BE2C (cell line): ENCODE results near the gene CASK.

Experiments used
- DNase-seq: peaks from one replicate; pipeline ENCODE4 v3.0.0-alpha.2; 2020
- H3K27me3 ChIP-seq: fragments of 250-450 bp; sonication (Bioruptor Pico); 2 replicates; pipeline ENCODE4 v1.5.1; 2020; ENCODE audit warnings: mild to moderate bottlenecking
- H3K36me3 ChIP-seq: fragments of 250-450 bp; sonication (Bioruptor Pico); 2 replicates; pipeline ENCODE4 v1.5.1; 2020; ENCODE audit warnings: mild to moderate bottlenecking
- H3K4me1 ChIP-seq: fragments of 250-450 bp; sonication (Bioruptor Pico); 2 replicates; pipeline ENCODE4 v1.5.1; 2020
- H3K4me3 ChIP-seq: 2 replicates; pipeline ENCODE4 v1.5.1; 2011; ENCODE audit warnings: low read depth, low read length
- H3K9me3 ChIP-seq: fragments of 250-450 bp; sonication (Bioruptor Pico); 2 replicates; pipeline ENCODE4 v1.5.1; 2020
- CTCF ChIP-seq: IDR thresholded peaks from 2 replicates; pipeline ENCODE4 v1.5.1; 2012; ENCODE audit warnings: mild to moderate bottlenecking, low read depth, low read length

The CASK gene

DNA sequence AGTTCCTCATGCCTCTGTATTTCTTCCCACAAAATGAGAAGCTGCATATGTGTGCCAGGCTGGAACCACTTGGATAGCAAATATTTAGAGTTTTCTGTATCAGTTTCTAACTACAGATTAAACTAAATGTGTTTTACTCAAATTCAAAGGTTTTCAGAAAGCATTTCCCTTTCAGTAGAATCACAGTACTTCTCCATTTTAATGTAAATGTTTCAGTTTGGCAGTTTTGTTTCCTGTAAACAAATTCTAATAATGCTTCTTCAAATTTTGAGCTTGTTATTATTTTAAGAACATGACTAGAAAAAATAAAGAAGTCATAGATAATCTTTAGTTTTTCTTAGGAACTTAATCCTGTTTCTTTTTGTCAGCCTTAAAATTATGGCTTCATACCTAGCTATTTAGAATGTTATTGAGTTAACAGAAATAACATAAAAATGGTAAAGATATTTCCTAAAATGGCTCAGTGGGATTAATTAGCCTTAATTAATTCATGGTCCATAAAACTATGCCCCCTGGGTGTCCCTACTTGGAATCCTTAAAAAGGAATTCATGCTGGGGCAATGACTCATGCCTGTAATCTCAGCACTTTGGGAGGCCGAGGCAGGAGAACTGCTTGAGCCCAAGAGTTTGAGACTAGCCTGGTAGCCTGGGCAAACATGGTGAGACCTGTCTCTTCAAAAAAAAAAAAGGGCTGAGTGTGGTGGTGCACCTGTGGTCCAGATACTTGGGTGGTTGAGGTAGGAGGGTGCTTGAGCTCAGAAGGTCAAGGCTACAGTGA is 318.4 kb downstream of the CASK start:
- H3K27me3 ChIP-seq: no peaks in the 10 kb centered on the region
- no peak overlapping the region for H3K4me3 ChIP-seq
- no peaks in the 10 kb centered on the region for H3K36me3 ChIP-seq
- DNase-seq: no peak
- no peaks in the 10 kb centered on the region for H3K4me1 ChIP-seq
- TF ChIP-seq CTCF: no peak
- H3K9me3 ChIP-seq: no peaks in the 10 kb centered on the region

DNA sequence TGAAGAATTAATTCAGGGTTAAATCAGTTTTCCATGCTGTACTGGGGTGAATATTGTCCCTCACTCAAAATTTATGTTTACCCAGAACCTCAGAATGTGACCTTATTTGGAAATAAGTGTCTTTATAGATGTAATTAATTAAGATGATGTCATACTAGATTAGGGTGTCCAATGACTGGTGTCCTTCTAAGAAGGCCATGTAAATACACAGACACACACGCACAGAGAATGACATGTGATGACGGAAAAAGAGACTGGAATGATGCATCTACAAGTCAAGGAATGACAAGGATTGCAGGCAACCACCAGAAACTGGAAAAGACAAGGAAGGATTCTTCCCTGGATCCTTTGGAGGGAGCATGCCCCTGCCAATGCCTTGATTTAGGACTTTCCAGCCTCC is 319.2 kb downstream of the CASK start:
- Histone ChIP-seq H3K4me1 (no peaks in the 10 kb centered on the region), H3K4me3 (no peak overlapping the region), H3K36me3 (no peaks in the 10 kb centered on the region), H3K9me3 (no peaks in the 10 kb centered on the region), H3K27me3 (no peaks in the 10 kb centered on the region)
- TF ChIP-seq CTCF: no peak
- no peak for DNase-seq

GRCh38 chrX:41603596-41603995 is 319.8 kb downstream of the CASK start:
- H3K36me3 ChIP-seq: no peaks in the 10 kb centered on the region
- TF ChIP-seq CTCF: no peak
- no peaks in the 10 kb centered on the region for H3K27me3 ChIP-seq
- DNase-seq: no peak
- H3K4me3 ChIP-seq: no peak overlapping the region
- no peaks in the 10 kb centered on the region for H3K4me1 ChIP-seq
- H3K9me3 ChIP-seq: no peaks in the 10 kb centered on the region

DNA sequence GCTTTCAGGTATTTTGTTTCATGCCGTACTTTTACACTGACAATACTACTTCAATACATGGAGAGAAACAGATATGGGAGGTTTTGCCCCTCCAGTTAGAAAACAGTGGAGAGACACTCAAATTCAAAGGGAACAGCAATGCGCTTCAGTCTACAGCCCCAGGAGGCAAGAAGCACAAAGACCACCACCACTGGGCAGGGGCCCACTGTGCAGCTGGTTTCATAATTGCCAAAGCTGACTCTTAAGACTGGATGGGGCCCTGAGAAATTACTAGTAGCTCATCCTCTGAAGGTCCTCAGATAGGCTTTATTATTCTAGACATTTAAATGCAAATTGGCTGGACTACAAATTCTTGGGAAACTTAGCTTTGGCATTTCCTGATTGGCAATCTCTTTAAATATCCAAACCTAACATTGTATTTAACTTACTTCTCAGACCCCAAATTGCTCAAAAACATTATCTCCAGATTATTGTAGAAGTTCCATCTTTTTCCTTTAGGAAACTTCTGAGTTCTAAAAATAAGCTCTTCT is 320.5 kb downstream of the CASK start:
- H3K36me3 ChIP-seq: no peaks in the 10 kb centered on the region
- H3K4me3 ChIP-seq: no peak overlapping the region
- TF ChIP-seq CTCF: no peak
- no peaks in the 10 kb centered on the region for H3K4me1 ChIP-seq
- H3K9me3 ChIP-seq: no peaks in the 10 kb centered on the region
- H3K27me3 ChIP-seq: no peaks in the 10 kb centered on the region
- DNase-seq: no peak

DNA sequence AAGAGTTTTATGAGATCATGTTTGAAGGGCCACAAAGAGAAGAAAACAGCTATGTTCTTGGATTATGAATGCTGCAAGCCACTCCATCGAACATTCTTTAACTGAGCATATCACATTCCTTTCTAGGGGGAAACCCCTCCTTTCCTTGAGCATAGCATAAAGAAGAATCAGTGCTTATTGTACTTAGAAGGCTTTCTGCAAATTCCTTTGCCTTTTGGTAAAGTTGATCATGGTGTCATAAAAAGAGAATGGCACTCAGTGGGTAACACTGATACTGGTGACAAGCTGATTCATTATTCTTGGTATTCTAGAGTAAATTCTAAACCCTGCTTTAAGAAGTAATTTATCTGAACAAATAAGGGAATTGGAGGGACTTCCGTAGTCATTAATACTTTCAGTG is 323.1 kb downstream of the CASK start:
- Histone ChIP-seq H3K4me1 (no peaks in the 10 kb centered on the region), H3K9me3 (no peaks in the 10 kb centered on the region), H3K4me3 (no peak overlapping the region), H3K36me3 (no peaks in the 10 kb centered on the region), H3K27me3 (no peaks in the 10 kb centered on the region)
- TF ChIP-seq CTCF: no peak
- DNase-seq: no peak

- H3K27me3 ChIP-seq: no peaks in the 10 kb centered on the region
- DNase-seq: no peak
- no peak for TF ChIP-seq CTCF
- no peaks in the 10 kb centered on the region for H3K9me3 ChIP-seq
- no peaks in the 10 kb centered on the region for H3K4me1 ChIP-seq
- no peak overlapping the region for H3K4me3 ChIP-seq
- H3K36me3 ChIP-seq: no peaks in the 10 kb centered on the region
Observed at GRCh38 chrX:41599507-41599906, 323.8 kb downstream of the CASK start.
